A673 (cell line): ENCODE measurements around the gene GPR179. TPM values are rescaled to one million over a fixed set of nuclear protein-coding genes. Genes with fewer than 3 reads are reported as not detected.
A peak's percentile ranks its signal among the peaks of the same experiment; 100 is the strongest.

Experiments used
- BruUV-seq: library from RNA; stranded (reverse); fragments of 400-500 nt; replicated peaks from 2 replicates; lab custom pipeline; 2021; lab: Mats Ljungman, UMichigan
- CTCF ChIA-PET: fragments of 300-600 bp; sonication (Branson Sonifier 250); formaldehyde crosslinking; loops from one replicate; lab custom pipeline; 2022; ENCODE audit warnings: antibody characterized with exemption; lab: Charles Lee
- POLR2A ChIA-PET: fragments of 300-600 bp; sonication (Branson Sonifier 250); formaldehyde crosslinking; loops from one replicate; lab custom pipeline; 2022; ENCODE audit warnings: antibody characterized with exemption; ENCODE audit not compliant: low non-redundant PET; lab: Charles Lee
- DNase-seq: peaks from one replicate; pipeline ENCODE4 v3.0.0-alpha.2; 2015; ENCODE audit warnings: low spot score
- H3K27ac ChIP-seq: fragments of 200-600 bp; sonication (generic); 2 replicates; pipeline ENCODE4 v1.5.1; 2016; ENCODE audit warnings: mixed run types, low read depth, mild to moderate bottlenecking, mixed read lengths, antibody characterized with exemption, low read length; ENCODE audit not compliant: poor library complexity, severe bottlenecking
- H3K27me3 ChIP-seq: fragments of 200-600 bp; sonication (generic); replicated peaks from 2 replicates; pipeline ENCODE4 v1.6.1; 2017; ENCODE audit warnings: mixed run types, low read depth, mild to moderate bottlenecking, mixed read lengths, antibody characterized with exemption, low read length; ENCODE audit not compliant: insufficient read depth, poor library complexity
- H3K36me3 ChIP-seq: fragments of 200-600 bp; sonication (generic); 2 replicates; pipeline ENCODE4 v1.6.1; 2016; ENCODE audit warnings: mixed run types, mild to moderate bottlenecking, mixed read lengths, antibody characterized with exemption, low read length; ENCODE audit not compliant: insufficient read depth, poor library complexity, severe bottlenecking
- H3K4me1 ChIP-seq: fragments of 200-600 bp; sonication (generic); 2 replicates; pipeline ENCODE4 v1.6.1; 2017; ENCODE audit warnings: mixed run types, mild to moderate bottlenecking, mixed read lengths, antibody characterized with exemption, low read length; ENCODE audit not compliant: insufficient read depth, poor library complexity, severe bottlenecking
- H3K4me3 ChIP-seq: fragments of 200-600 bp; sonication (generic); 2 replicates; pipeline ENCODE4 v1.5.1; 2016; ENCODE audit warnings: low read depth, mixed run types, mild to moderate bottlenecking, mixed read lengths, low read length; ENCODE audit not compliant: poor library complexity, severe bottlenecking
- H3K9me3 ChIP-seq: fragments of 200-600 bp; sonication (generic); 2 replicates; pipeline ENCODE4 v1.6.1; 2016; ENCODE audit warnings: mixed run types, low read depth, mild to moderate bottlenecking, mixed read lengths, antibody characterized with exemption, low read length; ENCODE audit not compliant: poor library complexity, severe bottlenecking
- EZH2 ChIP-seq: fragments of 200-600 bp; sonication (generic); IDR thresholded peaks from 2 replicates; pipeline ENCODE4 v1.6.1; 2017; ENCODE audit warnings: borderline replicate concordance, low read depth, mild to moderate bottlenecking, mixed read lengths, antibody characterized with exemption, low read length; ENCODE audit not compliant: poor library complexity, severe bottlenecking
- intact Hi-C: fragments of 100-400 bp; cut with micrococcal nuclease; formaldehyde crosslinking; loops from one replicate; pipeline ENCODE4 v1.10.0; 2022; ENCODE audit not compliant: unreplicated experiment
- total RNA-seq: library from RNA; stranded (reverse); gene quantifications from 2 replicates; pipeline ENCODE4 v1.2.3, GENCODE V29; 2021
- TF ChIP-seq, protein P1 (sequence below): fragments of 300-800, 200-600 bp; sonication (generic); conservative IDR thresholded peaks from 2 replicates; pipeline ENCODE4 v1.5.1; 2017; ENCODE audit warnings: low read depth, mild to moderate bottlenecking, antibody characterized with exemption, low read length, moderate library complexity, mixed read lengths

The GPR179 gene
- total RNA-seq, 1 experiment from 2014 or later = 0.04 TPM

DNA sequence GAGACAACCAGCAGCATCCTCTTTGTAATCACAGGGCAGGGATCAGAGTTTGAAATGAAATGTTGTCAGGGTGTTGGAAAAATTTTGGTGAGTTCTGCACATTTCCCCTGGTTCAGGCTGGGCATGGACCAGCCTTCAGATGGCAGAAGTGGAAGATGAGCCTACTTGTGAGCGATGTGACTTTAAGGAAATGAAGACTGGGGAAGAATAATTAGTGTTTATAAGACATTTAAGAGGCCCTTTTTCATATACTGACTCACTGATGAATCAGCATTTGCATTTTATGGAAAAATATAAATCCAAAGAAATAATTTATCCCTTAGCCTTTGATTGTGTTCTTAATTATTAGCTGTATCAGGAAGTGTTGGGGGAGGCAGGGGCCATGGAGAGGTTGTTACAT lies 20.9 kb downstream of the GPR179 start:
- CTCF ChIA-PET = interaction anchor here (1.0 kb wide), 1 partner anchor 26 kb away, joined by 5 read pairs; no protein-coding TSS in a partner anchor
- POLR2A ChIA-PET = no interaction called here
- no TSS peak for BruUV-seq
- H3K27ac ChIP-seq = no peak overlapping the region
- no peak overlapping the region for H3K4me3 ChIP-seq
- H3K9me3 ChIP-seq = no peaks in the 10 kb centered on the region
- TF ChIP-seq, protein P1, sequence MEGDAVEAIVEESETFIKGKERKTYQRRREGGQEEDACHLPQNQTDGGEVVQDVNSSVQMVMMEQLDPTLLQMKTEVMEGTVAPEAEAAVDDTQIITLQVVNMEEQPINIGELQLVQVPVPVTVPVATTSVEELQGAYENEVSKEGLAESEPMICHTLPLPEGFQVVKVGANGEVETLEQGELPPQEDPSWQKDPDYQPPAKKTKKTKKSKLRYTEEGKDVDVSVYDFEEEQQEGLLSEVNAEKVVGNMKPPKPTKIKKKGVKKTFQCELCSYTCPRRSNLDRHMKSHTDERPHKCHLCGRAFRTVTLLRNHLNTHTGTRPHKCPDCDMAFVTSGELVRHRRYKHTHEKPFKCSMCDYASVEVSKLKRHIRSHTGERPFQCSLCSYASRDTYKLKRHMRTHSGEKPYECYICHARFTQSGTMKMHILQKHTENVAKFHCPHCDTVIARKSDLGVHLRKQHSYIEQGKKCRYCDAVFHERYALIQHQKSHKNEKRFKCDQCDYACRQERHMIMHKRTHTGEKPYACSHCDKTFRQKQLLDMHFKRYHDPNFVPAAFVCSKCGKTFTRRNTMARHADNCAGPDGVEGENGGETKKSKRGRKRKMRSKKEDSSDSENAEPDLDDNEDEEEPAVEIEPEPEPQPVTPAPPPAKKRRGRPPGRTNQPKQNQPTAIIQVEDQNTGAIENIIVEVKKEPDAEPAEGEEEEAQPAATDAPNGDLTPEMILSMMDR = no peak
- TF ChIP-seq EZH2 = no peak
- DNase-seq = no peak
- intact Hi-C loops = no loop called here
- H3K36me3 ChIP-seq = no peaks in the 10 kb centered on the region
- no peaks in the 10 kb centered on the region for H3K27me3 ChIP-seq
- no peaks in the 10 kb centered on the region for H3K4me1 ChIP-seq

DNA sequence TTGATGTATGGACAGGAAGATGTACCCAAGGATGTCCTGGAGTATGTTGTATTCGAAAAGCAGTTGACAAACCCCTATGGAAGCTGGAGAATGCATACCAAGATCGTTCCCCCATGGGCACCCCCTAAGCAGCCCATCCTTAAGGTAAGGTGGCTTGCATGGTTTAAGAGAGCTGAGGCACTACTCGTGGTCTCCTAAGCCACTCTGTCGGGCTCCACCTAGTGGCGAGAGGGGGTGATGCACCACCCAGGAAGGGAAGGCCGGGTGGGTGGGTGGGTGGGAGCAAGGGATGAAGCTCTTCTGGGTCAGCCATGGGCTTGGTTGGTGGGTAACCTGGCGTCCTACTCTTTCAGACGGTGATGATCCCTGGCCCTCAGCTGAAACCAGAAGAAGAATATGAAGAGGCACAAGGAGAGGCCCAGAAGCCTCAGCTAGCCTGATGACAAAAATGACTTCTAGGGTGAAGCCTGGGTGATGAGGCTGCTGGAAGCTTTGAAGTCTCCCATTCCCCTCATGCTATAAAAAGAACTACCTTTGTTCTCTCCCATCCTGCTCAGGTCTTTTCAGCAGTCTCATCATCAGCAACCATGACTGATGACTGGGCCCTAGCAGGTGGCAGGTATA lies 21.5 kb downstream of the GPR179 start:
- intact Hi-C loops = no loop called here
- H3K4me1 ChIP-seq = no peaks in the 10 kb centered on the region
- H3K9me3 ChIP-seq = no peaks in the 10 kb centered on the region
- ChIA-PET CTCF (interaction anchor here (1.0 kb wide), 1 partner anchor 27 kb away, joined by 5 read pairs; no protein-coding TSS in a partner anchor), POLR2A (no interaction called here)
- DNase-seq = peak; percentile 58
- no peak overlapping the region for H3K4me3 ChIP-seq
- H3K27me3 ChIP-seq = no peaks in the 10 kb centered on the region
- no TSS peak for BruUV-seq
- no peaks in the 10 kb centered on the region for H3K36me3 ChIP-seq
- no peak overlapping the region for H3K27ac ChIP-seq
- TF ChIP-seq, protein P1 = peak; percentile 42
- no peak for TF ChIP-seq EZH2

DNA sequence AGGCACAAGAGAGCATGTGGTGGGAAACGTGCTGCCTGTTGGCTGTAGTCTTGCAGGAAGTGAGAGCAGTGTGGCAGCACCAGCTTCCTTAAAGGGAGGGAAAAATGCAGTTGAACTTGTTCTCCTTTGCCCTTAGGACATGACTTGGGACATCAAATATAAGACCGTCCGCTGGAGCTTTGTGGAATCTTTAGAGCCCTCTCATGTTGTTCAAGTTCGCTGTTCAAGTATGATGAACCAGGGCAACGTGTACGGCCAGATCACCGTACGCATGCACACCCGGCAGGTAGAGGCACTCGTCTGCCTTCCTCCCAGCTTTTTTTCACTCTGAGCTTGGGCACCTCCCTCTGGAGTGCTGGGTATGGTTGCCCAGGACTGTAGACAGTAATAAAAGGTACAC lies 23.3 kb downstream of the GPR179 start:
- no peak overlapping the region for H3K27ac ChIP-seq
- ChIA-PET CTCF (no interaction called here), POLR2A (no interaction called here)
- no peak for TF ChIP-seq EZH2
- TF ChIP-seq, protein P1 = no peak
- intact Hi-C loops = no loop called here
- H3K4me1 ChIP-seq = no peaks in the 10 kb centered on the region
- no peaks in the 10 kb centered on the region for H3K9me3 ChIP-seq
- H3K27me3 ChIP-seq = no peaks in the 10 kb centered on the region
- BruUV-seq = no TSS peak
- DNase-seq = no peak
- no peaks in the 10 kb centered on the region for H3K36me3 ChIP-seq
- H3K4me3 ChIP-seq = no peak overlapping the region
